BLaER1 (cell line): ENCODE measurements around the gene MAP3K14.
"Not testable (repeated sequence)": the region's sequence is repeated elsewhere in the genome, so short reads cannot be mapped to it uniquely, and the experiment has no call there.

ENCODE experiments used
- H3K27ac ChIP-seq: shearing (Covaris generic); formaldehyde crosslinking; 2 replicates; pipeline ENCODE4 v1.8.1; 2022
- H3K27me3 ChIP-seq: shearing (Covaris generic); formaldehyde crosslinking; 2 replicates; pipeline ENCODE4 v1.8.1; 2022
- H3K36me3 ChIP-seq: shearing (Covaris generic); formaldehyde crosslinking; 2 replicates; pipeline ENCODE4 v1.8.1; 2022
- H3K4me1 ChIP-seq: shearing (Covaris generic); formaldehyde crosslinking; 2 replicates; pipeline ENCODE4 v1.8.1; 2022
- H3K4me2 ChIP-seq: shearing (Covaris generic); formaldehyde crosslinking; 2 replicates; pipeline ENCODE4 v1.8.1; 2022
- H3K4me3 ChIP-seq: shearing (Covaris generic); formaldehyde crosslinking; 2 replicates; pipeline ENCODE4 v1.8.1; 2022
- H3K9ac ChIP-seq: shearing (Covaris generic); formaldehyde crosslinking; 2 replicates; pipeline ENCODE4 v1.8.1; 2022
- H3K9me3 ChIP-seq: shearing (Covaris generic); formaldehyde crosslinking; 2 replicates; pipeline ENCODE4 v1.8.1; 2022
- H4K20me1 ChIP-seq: shearing (Covaris generic); formaldehyde crosslinking; 2 replicates; pipeline ENCODE4 v1.8.1; 2022
- Cebpa-rat ChIP-seq: shearing (Covaris generic); IDR thresholded peaks from 2 replicates; pipeline ENCODE4 v1.8.1; 2022

Gene MAP3K14

DNA sequence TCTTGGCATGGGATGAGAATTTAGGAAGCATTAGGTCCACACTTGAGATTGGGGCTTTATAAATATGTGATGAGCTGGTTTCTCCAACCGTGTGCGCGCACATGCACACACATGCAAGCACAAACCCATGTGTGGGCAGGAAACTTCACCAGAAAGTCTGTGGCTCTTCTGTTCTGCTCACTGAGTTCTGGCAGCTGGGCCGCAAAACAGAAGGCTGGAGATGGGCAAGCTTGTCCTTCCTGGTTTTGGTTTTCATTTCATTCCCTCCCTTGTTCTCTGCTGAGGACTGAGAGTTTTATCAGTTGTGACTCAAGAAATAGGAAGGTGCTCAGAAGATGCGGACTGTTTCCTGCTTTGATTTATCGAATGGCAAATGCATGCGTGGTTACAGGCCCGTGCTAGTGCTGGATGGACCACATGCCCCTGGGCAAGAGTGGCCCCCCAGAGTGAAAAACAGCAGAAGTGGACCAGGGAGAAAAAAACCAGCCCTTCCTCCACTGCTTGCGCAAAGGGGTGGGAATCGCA, 14.1 kb downstream of the MAP3K14 start:
- peak overlapping the region; percentile 92 for H3K4me2 ChIP-seq

DNA sequence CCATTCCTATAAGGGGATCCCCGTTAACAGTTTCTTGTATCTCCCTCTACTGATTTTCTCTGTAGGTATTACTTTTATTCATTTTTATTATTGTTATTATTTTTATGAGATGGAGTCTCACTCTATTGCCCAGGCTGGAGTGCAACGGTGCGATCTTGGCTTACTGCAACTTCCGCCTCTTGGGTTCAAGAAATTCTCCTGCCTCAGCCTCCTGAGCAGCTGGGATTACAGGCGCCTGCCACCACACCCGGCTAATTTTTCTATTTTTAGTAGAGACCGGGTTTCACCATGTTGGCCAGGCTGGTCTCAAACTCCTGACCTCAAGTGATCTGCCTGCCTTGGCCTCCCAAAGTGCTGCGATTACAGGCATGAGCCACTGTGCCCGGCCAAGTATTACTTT, 14.6 kb downstream of the MAP3K14 start:
- Histone ChIP-seq H3K36me3 (peaks cover 21% of the 10 kb centered on the region; the same call in 1 of the 2 replicates), H3K4me2 (peak overlapping the region; percentile 92), H4K20me1 (peaks cover 12% of the 10 kb centered on the region; the same call in 1 of the 2 replicates), H3K9ac (peak overlapping the region; percentile 66; the same call in 1 of the 2 replicates), H3K27ac (peak overlapping the region; percentile 90), H3K4me1 (peaks cover 100% of the 10 kb centered on the region)
- H3K27me3 ChIP-seq, H3K4me3 ChIP-seq, H3K9me3 ChIP-seq: not testable (repeated sequence)

More for the DNA sequence above, 14.1 kb downstream of the MAP3K14 start:
- TF ChIP-seq Cebpa-rat, result no peak
- no peaks in the 10 kb centered on the region for H3K27me3 ChIP-seq
- H3K36me3 ChIP-seq, result peaks cover 21% of the 10 kb centered on the region; the same call in 1 of the 2 replicates
- no peaks in the 10 kb centered on the region for H3K9me3 ChIP-seq
- peak overlapping the region; percentile 66 for H3K9ac ChIP-seq
- peak overlapping the region; percentile 11; the same call in 1 of the 2 replicates for H3K4me3 ChIP-seq
- peak overlapping the region; percentile 90 for H3K27ac ChIP-seq
- H4K20me1 ChIP-seq, result peaks cover 12% of the 10 kb centered on the region; the same call in 1 of the 2 replicates
- H3K4me1 ChIP-seq, result peaks cover 100% of the 10 kb centered on the region

DNA sequence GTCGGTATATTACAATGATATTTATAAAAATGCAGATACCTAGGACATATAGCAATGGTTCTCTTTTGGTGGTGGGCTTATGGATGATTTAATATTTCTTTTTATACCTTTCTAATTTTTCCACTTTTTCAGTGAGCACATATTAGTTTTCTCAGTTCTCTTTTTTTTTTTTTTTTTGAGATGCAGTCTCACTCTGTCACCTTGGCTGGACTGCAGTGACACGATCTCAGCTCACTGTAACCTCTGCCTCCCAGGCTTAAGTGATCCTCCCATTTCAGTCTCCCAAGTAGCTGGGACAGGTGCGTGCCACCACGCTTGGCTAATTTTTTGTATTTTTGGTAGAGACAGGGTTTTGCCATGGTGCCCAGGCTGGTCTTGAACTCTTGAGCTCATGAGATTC, 15.1 kb downstream of the MAP3K14 start:
- Histone ChIP-seq H4K20me1 (peaks cover 12% of the 10 kb centered on the region; the same call in 1 of the 2 replicates), H3K27ac (peak overlapping the region; percentile 90), H3K4me1 (peaks cover 100% of the 10 kb centered on the region)

DNA sequence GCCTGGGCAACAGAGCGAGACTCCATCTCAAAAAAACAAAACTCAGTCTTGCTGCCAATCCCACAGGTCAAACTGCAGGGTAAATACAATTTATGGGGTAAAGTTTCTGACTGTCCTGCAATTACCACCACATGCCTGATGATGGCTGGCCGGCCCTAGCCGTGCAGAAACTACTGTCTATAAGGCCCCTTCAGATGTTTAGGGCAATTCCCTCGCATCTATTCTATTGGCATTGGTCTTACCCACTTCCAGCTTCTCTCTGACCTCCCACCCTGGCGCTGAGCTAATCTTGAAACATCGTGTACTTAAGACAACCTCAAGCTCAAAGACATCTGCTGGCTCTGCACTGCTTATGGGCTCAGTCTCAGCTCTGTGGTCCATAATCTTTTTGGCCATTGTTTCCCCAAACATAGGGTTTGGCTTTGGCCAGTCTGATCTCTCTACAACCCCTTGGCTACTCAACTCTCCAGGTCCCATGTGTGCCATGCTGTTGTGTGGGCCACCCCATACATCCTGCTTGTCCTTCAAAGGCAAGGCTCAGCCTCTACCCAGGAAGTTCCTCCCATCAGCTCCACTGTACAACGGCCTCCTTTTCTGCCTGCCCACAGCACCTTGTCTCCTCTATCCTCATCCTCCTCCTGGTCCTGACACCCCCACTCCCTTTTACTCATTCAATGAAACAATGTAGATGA, 16.6 kb downstream of the MAP3K14 start:
- no peak for TF ChIP-seq Cebpa-rat
- Histone ChIP-seq H3K4me2 (peak overlapping the region; percentile 92), H3K4me3 (no peak overlapping the region), H4K20me1 (peaks cover 25% of the 10 kb centered on the region; the same call in 1 of the 2 replicates), H3K4me1 (peaks cover 100% of the 10 kb centered on the region), H3K27me3 (no peaks in the 10 kb centered on the region), H3K27ac (peak overlapping the region; percentile 90), H3K36me3 (0 out of 2 replicates have a peak, but pooled peaks cover 11% of the 10 kb centered on the region), H3K9ac (peak overlapping the region; percentile 66; the same call in 1 of the 2 replicates), H3K9me3 (no peaks in the 10 kb centered on the region)

More for the DNA sequence above, 15.1 kb downstream of the MAP3K14 start:
- H3K9ac ChIP-seq, result peak overlapping the region; percentile 57; the same call in 1 of the 2 replicates
- H3K9me3 ChIP-seq, result no peaks in the 10 kb centered on the region
- peak overlapping the region; percentile 92 for H3K4me2 ChIP-seq
- peaks cover 21% of the 10 kb centered on the region; the same call in 1 of the 2 replicates for H3K36me3 ChIP-seq
- H3K4me3 ChIP-seq, result no peak overlapping the region
- no peaks in the 10 kb centered on the region for H3K27me3 ChIP-seq
- no peak for TF ChIP-seq Cebpa-rat

DNA sequence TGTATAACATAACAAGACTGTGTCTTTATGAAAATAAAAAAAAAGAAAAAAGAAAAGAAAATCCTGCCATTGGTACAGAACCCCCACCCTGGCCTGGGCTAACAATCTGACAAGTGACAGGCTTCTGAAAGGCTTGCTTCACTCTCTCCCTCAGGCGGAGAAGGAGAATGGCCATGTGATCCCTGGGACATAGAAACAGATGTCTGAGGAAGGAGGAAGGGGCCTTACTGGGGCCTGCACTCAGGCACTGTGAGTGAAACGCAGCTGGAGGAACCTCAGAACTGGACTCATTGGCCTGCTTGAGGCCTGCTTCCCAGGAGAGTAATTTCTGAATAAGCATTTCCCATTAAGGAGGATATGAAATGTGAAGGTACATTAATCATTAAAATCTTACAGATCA, 17.5 kb downstream of the MAP3K14 start:
- H3K4me2 ChIP-seq, result peak overlapping the region; percentile 92
- 0 out of 2 replicates have a peak, but pooled peaks have one; percentile 9 for TF ChIP-seq Cebpa-rat
- H3K27ac ChIP-seq, result peak overlapping the region; percentile 90
- H3K9me3 ChIP-seq, result no peaks in the 10 kb centered on the region
- H3K9ac ChIP-seq, result peak overlapping the region; percentile 66
- H4K20me1 ChIP-seq, result peaks cover 26% of the 10 kb centered on the region; the same call in 1 of the 2 replicates
- H3K27me3 ChIP-seq, result no peaks in the 10 kb centered on the region
- 0 out of 2 replicates have a peak overlapping the region, but pooled peaks have one; percentile 14 for H3K4me3 ChIP-seq
- peaks cover 100% of the 10 kb centered on the region for H3K4me1 ChIP-seq
- peaks cover 7% of the 10 kb centered on the region; the same call in 1 of the 2 replicates for H3K36me3 ChIP-seq

DNA sequence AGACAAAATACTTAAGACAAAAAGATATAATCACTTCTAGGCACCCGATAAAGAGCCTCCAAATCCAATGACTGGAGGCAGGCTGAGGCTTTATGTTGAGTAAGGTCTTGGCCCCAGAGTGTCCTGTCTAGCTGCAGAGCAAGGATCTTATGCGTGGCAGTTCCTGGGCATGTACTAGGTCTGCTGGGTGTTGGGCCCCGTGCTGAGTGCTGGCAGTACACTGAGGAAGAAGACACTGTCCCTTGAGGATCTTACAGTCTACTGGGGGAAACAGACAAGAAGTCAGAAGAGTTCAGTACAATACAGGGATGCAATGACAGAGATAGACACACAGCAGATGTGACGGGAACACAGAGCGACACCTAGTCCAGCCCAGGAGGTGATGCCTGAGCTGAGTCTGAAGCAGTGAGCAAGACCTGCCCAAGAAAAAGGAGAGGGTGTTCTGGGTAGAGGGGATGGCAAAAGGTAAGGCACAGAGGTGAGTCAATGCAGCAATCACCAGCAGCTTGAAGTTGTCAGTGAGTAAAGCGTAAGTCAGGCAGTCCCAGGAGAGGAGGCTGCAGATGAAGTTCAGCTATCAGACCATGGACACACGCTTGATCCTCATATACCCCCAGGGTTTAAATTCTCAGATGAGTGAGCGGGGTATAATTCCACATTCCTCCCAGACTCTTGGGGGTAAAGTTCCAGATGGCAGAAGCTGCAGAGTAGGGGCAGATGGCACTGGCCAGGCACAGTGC, 18.1 kb downstream of the MAP3K14 start:
- H3K36me3 ChIP-seq, result peaks cover 12% of the 10 kb centered on the region; the same call in 1 of the 2 replicates
- no peaks in the 10 kb centered on the region for H3K27me3 ChIP-seq
- H3K27ac ChIP-seq, result peak overlapping the region; percentile 90
- H3K4me3 ChIP-seq, result 0 out of 2 replicates have a peak overlapping the region, but pooled peaks have one; percentile 14
- peak overlapping the region; percentile 92 for H3K4me2 ChIP-seq
- peaks cover 100% of the 10 kb centered on the region for H3K4me1 ChIP-seq
- TF ChIP-seq Cebpa-rat, result no peak
- no peaks in the 10 kb centered on the region for H3K9me3 ChIP-seq
- H4K20me1 ChIP-seq, result peaks cover 31% of the 10 kb centered on the region; the same call in 1 of the 2 replicates
- H3K9ac ChIP-seq, result peak overlapping the region; percentile 66

DNA sequence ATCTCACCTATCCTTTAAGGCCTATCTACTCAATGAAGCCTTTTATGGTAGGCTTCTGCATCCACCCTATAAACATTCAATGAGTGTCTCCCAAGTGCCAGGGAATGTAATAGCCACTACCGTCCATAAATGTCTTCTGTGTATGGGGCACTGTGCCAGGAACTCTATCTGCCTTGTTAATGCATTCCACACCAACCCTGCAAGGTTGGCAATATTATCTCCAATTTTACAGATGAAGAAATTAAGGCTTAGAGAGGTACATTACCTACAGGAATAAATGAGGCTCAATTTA, 20.0 kb downstream of the MAP3K14 start:
- no peak overlapping the region for H3K4me3 ChIP-seq
- H3K27me3 ChIP-seq, result no peaks in the 10 kb centered on the region
- H3K9ac ChIP-seq, result no peak overlapping the region
- H3K36me3 ChIP-seq, result peaks cover 21% of the 10 kb centered on the region; the same call in 1 of the 2 replicates
- H3K4me1 ChIP-seq, result peaks cover 100% of the 10 kb centered on the region
- H3K4me2 ChIP-seq, result peak overlapping the region; percentile 92
- no peaks in the 10 kb centered on the region for H3K9me3 ChIP-seq
- peak overlapping the region; percentile 90 for H3K27ac ChIP-seq
- H4K20me1 ChIP-seq, result peaks cover 43% of the 10 kb centered on the region; the same call in 1 of the 2 replicates
- no peak for TF ChIP-seq Cebpa-rat

DNA sequence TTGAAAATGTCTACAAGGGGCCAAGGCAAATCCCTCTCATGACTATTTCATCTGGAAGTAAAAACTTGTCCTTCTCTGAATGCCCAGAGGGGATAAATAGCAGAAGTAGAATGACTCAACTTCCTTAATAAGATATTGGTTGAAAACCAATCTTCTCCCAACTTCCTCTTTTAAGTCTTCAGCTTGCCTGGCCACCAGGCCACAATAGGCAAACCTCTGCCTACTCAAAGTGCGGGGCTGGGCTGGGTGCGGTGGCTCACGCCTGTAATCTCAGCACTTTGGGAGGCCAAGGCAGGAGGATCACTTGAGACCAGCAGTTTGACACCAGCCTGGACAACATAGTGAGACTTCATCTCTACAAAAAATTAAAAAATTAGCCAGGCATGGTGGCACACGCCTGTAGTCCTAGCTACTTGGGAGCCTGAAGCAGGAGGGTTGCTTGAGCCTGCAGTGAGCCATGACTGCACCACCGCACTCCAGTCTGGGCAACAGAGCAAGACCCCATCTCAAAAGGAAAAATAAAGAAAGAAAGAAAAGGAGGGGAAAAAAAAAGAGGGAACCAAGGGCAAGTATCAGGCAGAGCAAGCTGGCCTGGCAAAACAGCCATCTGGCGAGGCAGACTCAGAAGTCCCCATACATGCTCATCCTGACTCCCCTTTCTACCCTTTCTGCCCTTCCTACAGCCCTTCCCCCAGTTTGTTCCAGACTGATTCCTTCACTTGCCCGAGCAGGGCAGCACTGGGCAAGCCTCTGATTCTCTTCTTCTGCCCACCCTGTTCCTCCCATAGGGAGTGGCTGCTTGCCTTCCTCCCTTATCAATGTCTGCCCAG, 20.6 kb downstream of the MAP3K14 start:
- Histone ChIP-seq H4K20me1 (peaks cover 48% of the 10 kb centered on the region; the same call in 1 of the 2 replicates), H3K4me2 (peak overlapping the region; percentile 92), H3K9ac (no peak overlapping the region), H3K4me1 (peaks cover 100% of the 10 kb centered on the region), H3K4me3 (no peak overlapping the region; the same call in 1 of the 2 replicates), H3K27me3 (no peaks in the 10 kb centered on the region), H3K36me3 (peaks cover 21% of the 10 kb centered on the region; the same call in 1 of the 2 replicates), H3K27ac (peak overlapping the region; percentile 90), H3K9me3 (no peaks in the 10 kb centered on the region)
- no peak for TF ChIP-seq Cebpa-rat

DNA sequence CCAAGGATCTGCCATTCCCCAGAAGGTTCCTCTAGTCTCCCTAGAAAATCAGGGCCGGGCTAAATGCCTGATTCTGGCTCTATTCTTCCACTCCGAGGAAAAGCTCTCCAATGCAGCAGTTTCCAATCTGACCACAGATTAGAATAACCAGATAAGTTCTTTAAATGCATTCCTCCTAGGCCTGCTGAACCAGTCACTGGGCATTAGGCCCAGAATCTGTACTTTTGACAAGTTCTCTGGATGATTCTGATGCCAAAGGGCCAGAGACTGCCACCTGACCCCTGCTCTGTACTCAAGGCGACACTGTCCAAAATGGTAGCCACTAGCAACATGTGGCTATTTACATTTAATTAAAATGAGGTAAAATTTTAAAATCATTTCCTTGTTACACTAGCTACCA, 22.3 kb downstream of the MAP3K14 start:
- Histone ChIP-seq H3K4me3 (no peak overlapping the region), H3K4me2 (peak overlapping the region; percentile 92), H3K4me1 (peaks cover 100% of the 10 kb centered on the region), H3K9ac (0 out of 2 replicates have a peak overlapping the region, but pooled peaks have one; percentile 42), H3K36me3 (peaks cover 35% of the 10 kb centered on the region), H3K9me3 (no peaks in the 10 kb centered on the region), H4K20me1 (peaks cover 48% of the 10 kb centered on the region; the same call in 1 of the 2 replicates), H3K27ac (peak overlapping the region; percentile 90), H3K27me3 (no peaks in the 10 kb centered on the region)
- no peak for TF ChIP-seq Cebpa-rat
